Spleen (tissue), 7 donors: ENCODE measurements around the gene PNRC2.

Experiments used
- POLR2AphosphoS5 ChIP-seq, 3 donors: sonication (generic); formaldehyde crosslinking; IDR thresholded peaks; one replicate each; pipeline ENCODE4 v1.5.1; 2017; ENCODE audit warnings: antibody characterized with exemption in 3 of 3
- TF ChIP-seq, protein P1 (sequence below), 11 experiments: fragments of 200-600 bp in 7 of 11; fragments of 450-650 bp in 4 of 11; sonication (generic) in 4 of 11; IDR thresholded peaks in 8 of 11; conservative IDR thresholded peaks in 3 of 11; 1 replicate in 7 of 11; 2 replicates in 4 of 11; pipeline versions ENCODE4 v1.4.0 to v1.8.0; 2016 to 2021; ENCODE audit warnings: antibody characterized with exemption in 11 of 11, inconsistent platforms in 4 of 11, mild to moderate bottlenecking in 1 of 11
- donor health status: DM: no; HTN: no; CAD: no; lungs with moderate emphysema.
- donor health status: DM: no; HTN: no; CAD: no.
- donor health status: DM: no; HTN: no; CAD: no.

DNA sequence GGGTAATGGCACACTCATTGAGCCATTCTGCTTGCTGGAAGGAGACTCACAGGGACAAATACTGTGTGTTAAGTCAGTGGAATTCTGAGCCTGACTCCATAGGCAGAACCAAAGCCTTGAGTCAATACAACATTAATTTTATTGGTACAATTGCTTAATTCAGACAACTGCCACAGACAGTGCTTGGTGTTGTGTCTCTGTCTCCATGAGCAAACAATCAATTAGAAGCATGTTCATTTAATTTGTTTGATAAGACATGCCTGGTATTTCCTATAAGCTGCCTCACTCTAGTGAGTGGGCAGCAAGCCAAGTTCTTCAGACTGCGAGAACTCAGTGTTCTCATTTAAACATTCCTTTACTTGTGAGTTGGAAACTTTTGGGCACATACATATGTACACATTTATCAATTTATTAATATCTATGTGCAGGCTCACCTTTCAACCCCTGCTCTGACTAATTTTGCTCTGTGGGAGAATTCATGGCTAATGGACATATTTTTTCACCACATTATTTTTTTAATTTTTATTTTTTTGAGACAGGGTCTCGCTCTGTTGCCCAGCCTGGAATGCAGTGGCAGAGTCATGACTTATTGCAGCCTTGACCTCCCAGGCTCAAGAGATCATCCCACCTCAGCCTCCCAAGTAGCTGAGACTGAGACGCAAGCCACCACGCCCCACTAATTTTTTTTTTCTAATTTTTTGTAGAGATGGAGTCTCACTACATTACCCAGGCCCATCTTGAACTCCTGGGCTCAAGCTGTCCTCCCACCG is 25.0 kb downstream of the PNRC2 start:
- TF ChIP-seq, protein P1, sequence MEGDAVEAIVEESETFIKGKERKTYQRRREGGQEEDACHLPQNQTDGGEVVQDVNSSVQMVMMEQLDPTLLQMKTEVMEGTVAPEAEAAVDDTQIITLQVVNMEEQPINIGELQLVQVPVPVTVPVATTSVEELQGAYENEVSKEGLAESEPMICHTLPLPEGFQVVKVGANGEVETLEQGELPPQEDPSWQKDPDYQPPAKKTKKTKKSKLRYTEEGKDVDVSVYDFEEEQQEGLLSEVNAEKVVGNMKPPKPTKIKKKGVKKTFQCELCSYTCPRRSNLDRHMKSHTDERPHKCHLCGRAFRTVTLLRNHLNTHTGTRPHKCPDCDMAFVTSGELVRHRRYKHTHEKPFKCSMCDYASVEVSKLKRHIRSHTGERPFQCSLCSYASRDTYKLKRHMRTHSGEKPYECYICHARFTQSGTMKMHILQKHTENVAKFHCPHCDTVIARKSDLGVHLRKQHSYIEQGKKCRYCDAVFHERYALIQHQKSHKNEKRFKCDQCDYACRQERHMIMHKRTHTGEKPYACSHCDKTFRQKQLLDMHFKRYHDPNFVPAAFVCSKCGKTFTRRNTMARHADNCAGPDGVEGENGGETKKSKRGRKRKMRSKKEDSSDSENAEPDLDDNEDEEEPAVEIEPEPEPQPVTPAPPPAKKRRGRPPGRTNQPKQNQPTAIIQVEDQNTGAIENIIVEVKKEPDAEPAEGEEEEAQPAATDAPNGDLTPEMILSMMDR (IDR thresholded peaks at IDR 0.05 in 8 of 11, conservative IDR thresholded peaks at IDR 0.05 in 3 of 11): no peak
- no peak for TF ChIP-seq POLR2AphosphoS5 (IDR thresholded peaks at IDR 0.05)
